ENCODE measurements around the gene JAG2.

DNA sequence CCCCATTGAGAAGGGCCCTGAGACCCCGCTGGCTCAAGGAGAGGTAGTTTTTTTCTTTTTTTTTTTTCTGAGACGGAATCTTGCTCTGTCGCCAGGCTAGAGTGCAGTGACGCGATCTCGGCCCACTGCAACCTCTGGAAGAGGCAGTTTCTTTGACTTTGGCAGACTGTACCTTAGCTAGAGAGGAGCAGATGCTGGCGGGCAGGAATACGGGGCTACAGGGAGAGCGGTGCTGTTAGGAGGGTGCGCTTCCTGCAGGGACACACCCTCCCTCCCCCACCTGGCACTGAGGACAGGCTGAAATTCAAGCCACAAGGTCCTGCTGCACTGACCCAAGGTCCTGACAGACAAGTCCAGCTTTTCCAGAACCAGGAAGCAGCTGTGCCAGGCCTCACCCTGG lies 44.8 kb upstream of the JAG2 start:
- TF ChIP-seq POLR2A (IDR thresholded peaks at IDR 0.05; ENCODE audit: low read length), result no peak
- no peak for TF ChIP-seq GATA1 (IDR thresholded peaks at IDR 0.05; ENCODE audit: low read depth, low read length)

Data from erythroblast (primary cell).